ENCODE data around the gene OR52E1.

DNA sequence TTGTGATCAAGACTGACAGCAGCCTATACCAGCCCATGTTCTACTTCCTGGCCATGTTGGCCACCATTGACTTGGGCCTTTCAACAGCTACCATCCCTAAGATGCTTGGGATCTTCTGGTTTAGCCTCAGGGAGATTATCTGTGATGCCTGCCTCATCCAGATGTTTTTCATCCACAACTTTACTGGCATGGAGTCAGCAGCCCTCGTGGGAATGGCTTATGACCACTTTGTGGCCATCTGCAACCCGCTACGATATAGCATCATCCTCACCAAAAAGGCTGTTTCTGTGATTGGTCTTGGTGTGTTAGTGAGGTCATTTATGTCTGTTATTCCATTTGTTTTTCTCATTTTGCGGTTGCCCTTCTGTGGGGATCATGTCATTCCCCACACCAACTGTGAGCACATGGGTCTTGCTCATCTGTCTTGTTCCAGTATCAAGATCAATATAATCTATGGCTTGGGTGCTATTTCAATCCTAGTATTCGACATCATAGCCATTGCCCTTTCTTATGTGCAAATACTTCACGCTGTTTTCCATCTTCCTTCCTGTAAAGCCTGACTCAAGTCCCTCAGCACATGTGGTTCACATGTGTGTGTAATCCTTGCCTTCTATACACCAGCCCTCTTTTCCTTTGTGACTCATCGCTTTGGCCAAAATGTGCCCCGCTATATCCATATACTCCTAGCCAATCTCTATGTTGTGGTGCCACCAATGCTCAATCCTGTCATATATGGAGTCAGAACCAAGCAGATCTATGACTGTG, 23.6 kb downstream of the OR52E1 start:
- TF ChIP-seq, protein P1, sequence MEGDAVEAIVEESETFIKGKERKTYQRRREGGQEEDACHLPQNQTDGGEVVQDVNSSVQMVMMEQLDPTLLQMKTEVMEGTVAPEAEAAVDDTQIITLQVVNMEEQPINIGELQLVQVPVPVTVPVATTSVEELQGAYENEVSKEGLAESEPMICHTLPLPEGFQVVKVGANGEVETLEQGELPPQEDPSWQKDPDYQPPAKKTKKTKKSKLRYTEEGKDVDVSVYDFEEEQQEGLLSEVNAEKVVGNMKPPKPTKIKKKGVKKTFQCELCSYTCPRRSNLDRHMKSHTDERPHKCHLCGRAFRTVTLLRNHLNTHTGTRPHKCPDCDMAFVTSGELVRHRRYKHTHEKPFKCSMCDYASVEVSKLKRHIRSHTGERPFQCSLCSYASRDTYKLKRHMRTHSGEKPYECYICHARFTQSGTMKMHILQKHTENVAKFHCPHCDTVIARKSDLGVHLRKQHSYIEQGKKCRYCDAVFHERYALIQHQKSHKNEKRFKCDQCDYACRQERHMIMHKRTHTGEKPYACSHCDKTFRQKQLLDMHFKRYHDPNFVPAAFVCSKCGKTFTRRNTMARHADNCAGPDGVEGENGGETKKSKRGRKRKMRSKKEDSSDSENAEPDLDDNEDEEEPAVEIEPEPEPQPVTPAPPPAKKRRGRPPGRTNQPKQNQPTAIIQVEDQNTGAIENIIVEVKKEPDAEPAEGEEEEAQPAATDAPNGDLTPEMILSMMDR (IDR thresholded peaks at IDR 0.05; ENCODE audit: insufficient read depth, low read length, poor library complexity, severe bottlenecking): no peak
- TF ChIP-seq EZH2phosphoT487 (conservative IDR thresholded peaks at IDR 0.05; ENCODE audit: low read length): no peak
